ENCODE measurements around the gene ESYT3. TPM values are rescaled to one million over a fixed set of nuclear protein-coding genes. Genes with fewer than 3 reads are reported as not detected.
"Not testable (repeated sequence)": the region's sequence is repeated elsewhere in the genome, so short reads cannot be mapped to it uniquely, and the experiment has no call there.

ESYT3 gene
- total RNA-seq, 1 experiment from 2014 or later: 0.44 TPM

DNA sequence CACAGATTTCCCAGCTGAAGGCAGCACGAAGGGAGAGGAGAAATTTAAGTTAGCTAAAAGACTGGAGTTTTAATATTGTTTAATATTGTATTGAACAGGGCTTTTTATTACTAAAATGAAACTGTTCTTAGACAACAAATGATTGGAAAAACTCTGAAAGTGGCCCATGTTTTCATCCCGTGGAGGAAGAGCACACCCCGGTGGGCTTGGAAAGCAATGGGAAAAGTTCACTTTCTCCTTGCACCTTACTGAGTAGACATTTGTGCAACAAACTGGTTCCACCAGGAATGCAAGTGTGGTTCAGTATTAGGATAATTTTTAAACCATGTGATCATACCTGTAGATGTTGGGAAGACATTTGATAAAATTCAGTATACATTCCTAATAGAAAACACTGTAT is 8.2 kb upstream of the ESYT3 start:
- H3K9me3 Mint-ChIP-seq (ENCODE audit: unreplicated experiment): no peaks in the 10 kb centered on the region
- H3K36me3 Mint-ChIP-seq (ENCODE audit: insufficient read depth, unreplicated experiment): no peaks in the 10 kb centered on the region
- CTCF ChIA-PET: interaction anchor here (0.8 to 6.9 kb wide), 3 partner anchors 8 to 497 kb away, joined by 3 to 50 read pairs (median 5); no protein-coding TSS in a partner anchor

DNA sequence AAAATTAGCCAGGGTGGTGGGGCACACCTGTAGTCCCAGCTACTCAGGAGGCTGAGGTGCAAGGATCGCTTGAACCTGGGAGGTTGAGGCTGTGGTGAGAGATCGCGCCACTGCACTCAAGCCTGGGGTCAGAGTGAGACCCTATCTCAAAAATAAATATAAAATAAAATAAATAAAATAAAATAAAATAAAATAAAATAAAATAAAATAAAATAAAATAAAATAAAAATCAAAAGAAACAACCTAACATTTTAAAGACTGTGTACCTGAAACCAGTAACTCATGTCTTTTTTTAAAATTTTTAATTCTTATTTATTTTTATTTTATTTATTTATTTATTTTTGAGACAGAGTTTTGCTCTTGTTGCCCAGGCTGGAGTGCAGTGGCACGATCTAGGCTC is 7.7 kb upstream of the ESYT3 start:
- H3K9me3 Mint-ChIP-seq (ENCODE audit: unreplicated experiment); intact Hi-C loops (cut with micrococcal nuclease); BruUV-seq (replicated peaks); H3K36me3 Mint-ChIP-seq (ENCODE audit: insufficient read depth, unreplicated experiment); H3K4me1 Mint-ChIP-seq (ENCODE audit: insufficient read depth, unreplicated experiment); H3K27ac Mint-ChIP-seq (ENCODE audit: low read depth, unreplicated experiment); DNase-seq (ENCODE audit: unreplicated experiment); H3K4me3 Mint-ChIP-seq (ENCODE audit: unreplicated experiment); H3K27me3 Mint-ChIP-seq (ENCODE audit: insufficient read depth, unreplicated experiment): not testable (repeated sequence)
- CTCF ChIA-PET: interaction anchor here (0.6 to 6.9 kb wide), 3 partner anchors 9 to 497 kb away, joined by 3 to 50 read pairs (median 5); no protein-coding TSS in a partner anchor
- POLR2A ChIA-PET: interaction anchor here (0.7 kb wide), 1 partner anchor 85 kb away, joined by 3 read pairs; no protein-coding TSS in a partner anchor

More for the DNA sequence above, 8.2 kb upstream of the ESYT3 start:
- intact Hi-C loops (cut with micrococcal nuclease): no loop called here
- TF ChIP-seq, protein P1, sequence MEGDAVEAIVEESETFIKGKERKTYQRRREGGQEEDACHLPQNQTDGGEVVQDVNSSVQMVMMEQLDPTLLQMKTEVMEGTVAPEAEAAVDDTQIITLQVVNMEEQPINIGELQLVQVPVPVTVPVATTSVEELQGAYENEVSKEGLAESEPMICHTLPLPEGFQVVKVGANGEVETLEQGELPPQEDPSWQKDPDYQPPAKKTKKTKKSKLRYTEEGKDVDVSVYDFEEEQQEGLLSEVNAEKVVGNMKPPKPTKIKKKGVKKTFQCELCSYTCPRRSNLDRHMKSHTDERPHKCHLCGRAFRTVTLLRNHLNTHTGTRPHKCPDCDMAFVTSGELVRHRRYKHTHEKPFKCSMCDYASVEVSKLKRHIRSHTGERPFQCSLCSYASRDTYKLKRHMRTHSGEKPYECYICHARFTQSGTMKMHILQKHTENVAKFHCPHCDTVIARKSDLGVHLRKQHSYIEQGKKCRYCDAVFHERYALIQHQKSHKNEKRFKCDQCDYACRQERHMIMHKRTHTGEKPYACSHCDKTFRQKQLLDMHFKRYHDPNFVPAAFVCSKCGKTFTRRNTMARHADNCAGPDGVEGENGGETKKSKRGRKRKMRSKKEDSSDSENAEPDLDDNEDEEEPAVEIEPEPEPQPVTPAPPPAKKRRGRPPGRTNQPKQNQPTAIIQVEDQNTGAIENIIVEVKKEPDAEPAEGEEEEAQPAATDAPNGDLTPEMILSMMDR (IDR thresholded peaks at IDR 0.05; ENCODE audit: unreplicated experiment): no peak
- no peak overlapping the region for H3K27ac Mint-ChIP-seq (ENCODE audit: low read depth, unreplicated experiment)
- H3K4me1 Mint-ChIP-seq (ENCODE audit: insufficient read depth, unreplicated experiment): no peaks in the 10 kb centered on the region
- no peak overlapping the region for H3K4me3 Mint-ChIP-seq (ENCODE audit: unreplicated experiment)
- BruUV-seq (replicated peaks): no TSS peak
- no peak for DNase-seq (ENCODE audit: unreplicated experiment)
- POLR2A ChIA-PET: interaction anchor here (0.7 kb wide), 1 partner anchor 85 kb away, joined by 3 read pairs; no protein-coding TSS in a partner anchor
- H3K27me3 Mint-ChIP-seq (ENCODE audit: insufficient read depth, unreplicated experiment): no peaks in the 10 kb centered on the region

DNA sequence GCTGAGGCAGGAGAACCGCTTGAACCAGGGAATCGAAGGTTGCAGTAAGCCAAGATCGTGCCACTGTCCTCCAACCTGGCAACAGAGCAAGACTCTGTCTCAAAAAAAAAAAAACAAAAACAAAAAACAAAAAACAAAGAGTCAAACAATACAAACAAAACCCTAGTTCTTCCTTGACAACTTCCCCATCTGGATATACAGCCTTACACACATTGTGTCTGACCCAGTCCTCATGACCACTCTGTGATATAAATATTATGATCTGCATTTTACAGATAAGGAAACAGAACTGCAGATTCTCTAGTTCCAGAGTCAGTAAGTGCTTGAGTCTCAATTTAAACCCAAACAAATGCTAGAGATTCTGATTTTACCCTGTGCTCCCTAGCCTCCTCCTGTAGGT is 4.8 kb upstream of the ESYT3 start:
- ChIA-PET POLR2A (interaction anchor here (0.6 kb wide), 1 partner anchor 102 kb away, joined by 3 read pairs; no protein-coding TSS in a partner anchor), CTCF (interaction anchor here (0.6 to 6.9 kb wide), 6 partner anchors 12 to 494 kb away, joined by 3 to 50 read pairs (median 4); no protein-coding TSS in a partner anchor)
- BruUV-seq (replicated peaks): no TSS peak
- TF ChIP-seq, protein P1 (IDR thresholded peaks at IDR 0.05; ENCODE audit: unreplicated experiment): no peak
- H3K9me3 Mint-ChIP-seq (ENCODE audit: unreplicated experiment): no peaks in the 10 kb centered on the region
- no peak overlapping the region for H3K4me3 Mint-ChIP-seq (ENCODE audit: unreplicated experiment)
- H3K27me3 Mint-ChIP-seq (ENCODE audit: insufficient read depth, unreplicated experiment): peaks cover 12% of the 10 kb centered on the region
- H3K36me3 Mint-ChIP-seq (ENCODE audit: insufficient read depth, unreplicated experiment): no peaks in the 10 kb centered on the region
- intact Hi-C loops (cut with micrococcal nuclease): no loop called here
- DNase-seq (ENCODE audit: unreplicated experiment): no peak
- H3K4me1 Mint-ChIP-seq (ENCODE audit: insufficient read depth, unreplicated experiment): no peaks in the 10 kb centered on the region
- H3K27ac Mint-ChIP-seq (ENCODE audit: low read depth, unreplicated experiment): no peak overlapping the region

DNA sequence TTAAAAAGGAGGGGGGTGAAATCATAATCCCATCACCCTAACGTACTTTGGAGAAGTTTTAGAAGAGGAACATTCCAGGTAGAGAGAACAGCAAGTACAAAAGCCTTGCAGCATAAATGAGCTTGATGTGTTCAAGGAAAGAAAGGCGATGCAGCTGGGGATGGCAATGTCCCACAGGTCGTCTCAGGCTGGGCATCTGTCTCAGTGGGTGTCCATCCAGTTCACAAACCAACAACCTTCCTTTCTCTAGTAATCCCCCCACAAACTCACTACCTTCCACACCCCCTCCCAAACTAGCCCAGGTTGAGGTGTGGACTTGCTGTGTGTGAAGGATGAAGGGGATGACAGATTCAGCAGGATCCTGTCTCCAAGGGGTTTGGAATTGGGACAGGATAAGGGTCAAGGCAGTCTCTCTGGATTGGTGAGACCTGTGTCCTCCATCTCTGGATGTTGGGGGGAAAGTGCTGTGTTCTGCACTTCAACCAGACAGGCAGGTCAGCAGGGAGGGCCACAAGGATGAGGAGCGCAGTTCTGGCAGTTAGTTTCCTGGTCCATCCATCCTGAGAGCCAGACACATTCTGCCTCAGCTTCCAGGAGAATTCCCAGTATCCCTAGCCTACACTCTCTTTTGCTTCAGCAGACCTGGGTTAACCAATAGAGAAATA is 1.7 kb upstream of the ESYT3 start:
- no peak for DNase-seq (ENCODE audit: unreplicated experiment)
- BruUV-seq (replicated peaks): no TSS peak
- no peaks in the 10 kb centered on the region for H3K9me3 Mint-ChIP-seq (ENCODE audit: unreplicated experiment)
- intact Hi-C loops (cut with micrococcal nuclease): no loop called here
- no peak overlapping the region for H3K4me3 Mint-ChIP-seq (ENCODE audit: unreplicated experiment)
- peaks cover 12% of the 10 kb centered on the region for H3K27me3 Mint-ChIP-seq (ENCODE audit: insufficient read depth, unreplicated experiment)
- no peak overlapping the region for H3K27ac Mint-ChIP-seq (ENCODE audit: low read depth, unreplicated experiment)
- ChIA-PET CTCF (interaction anchor here (0.7 to 6.9 kb wide), 4 partner anchors 15 to 45 kb away, joined by 3 to 50 read pairs (median 8); no protein-coding TSS in a partner anchor), POLR2A (no interaction called here)
- H3K36me3 Mint-ChIP-seq (ENCODE audit: insufficient read depth, unreplicated experiment): no peaks in the 10 kb centered on the region
- H3K4me1 Mint-ChIP-seq (ENCODE audit: insufficient read depth, unreplicated experiment): no peaks in the 10 kb centered on the region
- TF ChIP-seq, protein P1 (IDR thresholded peaks at IDR 0.05; ENCODE audit: unreplicated experiment): no peak
